ENCODE data around the gene UNC45A. TPM values are rescaled to one million over a fixed set of nuclear protein-coding genes. Genes with fewer than 3 reads are reported as not detected.
A peak's percentile ranks its signal among the peaks of the same experiment; 100 is the strongest.
"Not testable (repeated sequence)": the region's sequence is repeated elsewhere in the genome, so short reads cannot be mapped to it uniquely, and the experiment has no call there.

The UNC45A gene
- total and polyA plus RNA-seq, 4 experiments from 2014 or later: 41.7 to 72.3 (median 70.0) TPM

GRCh38 chr15:90897131-90897655 is 37.9 kb upstream of the UNC45A start:
- H3K4me1 Mint-ChIP-seq: peaks cover 8 to 15% (median 12%) of the 10 kb centered on the region in 4 donors
- DNase-seq; H3K27ac ChIP-seq (ENCODE audit: low read depth, low read length); H3K9me3 Mint-ChIP-seq; H3K4me3 Mint-ChIP-seq; H3K4me1 ChIP-seq (ENCODE audit: insufficient read depth, low read length); H3K36me3 Mint-ChIP-seq; H3K27me3 Mint-ChIP-seq; POLR2A ChIA-PET (ENCODE audit: partially characterized antibody); H3K27ac Mint-ChIP-seq; H3K36me3 ChIP-seq (ENCODE audit: insufficient read depth, low read length); H3K27me3 ChIP-seq (ENCODE audit: insufficient read depth, low read length); intact Hi-C loops (cut with micrococcal nuclease); H3K9me3 ChIP-seq (ENCODE audit: control insufficient read depth in 1 of 2, low read length in 2 of 2); H3K4me3 ChIP-seq (ENCODE audit: low read length in 2 of 2): not testable (repeated sequence)
- CTCF ChIA-PET (ENCODE audit: partially characterized antibody): interaction anchor here (0.7 to 2.0 kb wide), 5 partner anchors 11 to 152 kb away, joined by 3 to 5 read pairs (median 3); partner anchors contain the start of genes FES, HDDC3 and UNC45A

GRCh38 chr15:90901175-90902039 is 33.7 kb upstream of the UNC45A start:
- peak overlapping the region; percentile 85 to 96 (median 94) for H3K27ac Mint-ChIP-seq
- Histone ChIP-seq H3K4me1 (ENCODE audit: insufficient read depth, low read length) (peaks cover 16% of the 10 kb centered on the region), H3K27ac (ENCODE audit: low read depth, low read length) (peak overlapping the region; percentile 68), H3K36me3 (ENCODE audit: insufficient read depth, low read length) (peaks cover 15% of the 10 kb centered on the region), H3K4me3 (ENCODE audit: low read length in 2 of 2) (no peak overlapping the region), H3K9me3 (ENCODE audit: control insufficient read depth in 1 of 2, low read length in 2 of 2) (no peaks in the 10 kb centered on the region), H3K27me3 (ENCODE audit: insufficient read depth, low read length) (no peaks in the 10 kb centered on the region)
- H3K4me1 Mint-ChIP-seq: peaks cover 10 to 38% (median 26%) of the 10 kb centered on the region in 4 donors
- H3K36me3 Mint-ChIP-seq: peaks cover 15 to 18% of the 10 kb centered on the region in 2 donors
- ChIA-PET CTCF (ENCODE audit: partially characterized antibody) (interaction anchor here (0.6 to 12.9 kb wide), 10 partner anchors 12 to 581 kb away, joined by 3 to 344 read pairs (median 8); partner anchors contain the start of genes FES, HDDC3, RCCD1 and UNC45A), POLR2A (ENCODE audit: partially characterized antibody) (interaction anchor here (1.1 to 8.4 kb wide), 5 partner anchors 30 to 185 kb away, joined by 3 to 315 read pairs (median 4); partner anchors contain the start of genes BLM, HDDC3, RCCD1 and UNC45A)
- no peaks in the 10 kb centered on the region for H3K27me3 Mint-ChIP-seq
- no peaks in the 10 kb centered on the region for H3K9me3 Mint-ChIP-seq
- intact Hi-C loops (cut with micrococcal nuclease): loop anchor here (1.0 to 2.0 kb wide), 4 partner anchors 15 to 369 kb away; no protein-coding TSS in a partner anchor
- no peak for DNase-seq
- H3K4me3 Mint-ChIP-seq: peak overlapping the region; percentile 76 to 95 (median 92)

- Mint-ChIP-seq H3K4me3 (peak overlapping the region; percentile 76 to 95 (median 92)), H3K4me1 (peaks cover 10 to 38% (median 26%) of the 10 kb centered on the region in 4 donors), H3K27ac (peak overlapping the region; percentile 85 to 96 (median 94)), H3K27me3 (no peaks in the 10 kb centered on the region), H3K9me3 (no peaks in the 10 kb centered on the region), H3K36me3 (peaks cover 17 to 25% of the 10 kb centered on the region in 2 donors)
- CTCF ChIA-PET (ENCODE audit: partially characterized antibody): interaction anchor here (0.6 to 12.9 kb wide), 12 partner anchors 11 to 254 kb away, joined by 3 to 344 read pairs (median 6); partner anchors contain the start of genes FES, HDDC3, RCCD1 and UNC45A
- POLR2A ChIA-PET (ENCODE audit: partially characterized antibody): interaction anchor here (0.7 to 8.4 kb wide), 14 partner anchors 12 to 670 kb away, joined by 3 to 315 read pairs (median 7); partner anchors contain the start of genes BLM, FES, HDDC3 and RCCD1
- intact Hi-C loops (cut with micrococcal nuclease): loop anchor here (1.0 to 2.0 kb wide), 4 partner anchors 16 to 369 kb away; no protein-coding TSS in a partner anchor
- Histone ChIP-seq H3K27ac (ENCODE audit: low read depth, low read length) (peak overlapping the region; percentile 68), H3K36me3 (ENCODE audit: insufficient read depth, low read length) (peaks cover 23% of the 10 kb centered on the region), H3K4me1 (ENCODE audit: insufficient read depth, low read length) (peaks cover 16% of the 10 kb centered on the region), H3K27me3 (ENCODE audit: insufficient read depth, low read length) (no peaks in the 10 kb centered on the region), H3K9me3 (ENCODE audit: control insufficient read depth in 1 of 2, low read length in 2 of 2) (no peaks in the 10 kb centered on the region), H3K4me3 (ENCODE audit: low read length in 2 of 2) (peak overlapping the region; percentile 61 to 80)
- peak; percentile 73 to 79 (median 75) for DNase-seq
These were observed 32.8 kb upstream of the UNC45A start for GRCh38 chr15:90902040-90902839.

GRCh38 chr15:90902840-90903732 is 32.0 kb upstream of the UNC45A start, which contains the start of gene MAN2A2:
Gene MAN2A2 (plus strand): TSS chr15:90903302. CDS start chr15:90904208, 906 bp downstream.
- Histone ChIP-seq H3K36me3 (ENCODE audit: insufficient read depth, low read length) (peaks cover 30% of the 10 kb centered on the region), H3K27ac (ENCODE audit: low read depth, low read length) (peak within 1 kb of the TSS; percentile 77), H3K4me3 (ENCODE audit: low read length in 2 of 2) (peak within 1 kb of the TSS; percentile 61 to 80), H3K27me3 (ENCODE audit: insufficient read depth, low read length) (no peaks in the 10 kb centered on the region), H3K4me1 (ENCODE audit: insufficient read depth, low read length) (peaks cover 16% of the 10 kb centered on the region), H3K9me3 (ENCODE audit: control insufficient read depth in 1 of 2, low read length in 2 of 2) (no peaks in the 10 kb centered on the region)
- Mint-ChIP-seq H3K4me1 (peaks cover 11 to 38% (median 26%) of the 10 kb centered on the region in 4 donors), H3K9me3 (no peaks in the 10 kb centered on the region), H3K36me3 (peaks cover 25 to 34% of the 10 kb centered on the region in 2 donors), H3K27ac (peak within 1 kb of the TSS; percentile 85 to 96 (median 94)), H3K27me3 (no peaks in the 10 kb centered on the region), H3K4me3 (peak within 1 kb of the TSS; percentile 76 to 95 (median 92))
- CTCF ChIA-PET (ENCODE audit: partially characterized antibody): interaction anchor here (0.7 to 12.9 kb wide), 11 partner anchors 8 to 255 kb away, joined by 3 to 344 read pairs (median 6); partner anchors contain the start of genes FES, HDDC3, RCCD1 and UNC45A
- intact Hi-C loops (cut with micrococcal nuclease): loop anchor here (1.0 to 2.0 kb wide), 4 partner anchors 17 to 368 kb away; no protein-coding TSS in a partner anchor
- POLR2A ChIA-PET (ENCODE audit: partially characterized antibody): interaction anchor here (0.8 to 8.4 kb wide), 16 partner anchors 11 to 671 kb away, joined by 3 to 315 read pairs (median 5); partner anchors contain the start of genes BLM, FES, HDDC3 and NGRN
- DNase-seq: peak; percentile 66 to 80 (median 69)

- H3K36me3 ChIP-seq (ENCODE audit: insufficient read depth, low read length): peaks cover 34% of the 10 kb centered on the region
- no peak for DNase-seq
- H3K27ac ChIP-seq (ENCODE audit: low read depth, low read length): peak overlapping the region; percentile 77
- intact Hi-C loops (cut with micrococcal nuclease): loop anchor here (2.0 kb wide), 1 partner anchor 367 kb away; no protein-coding TSS in a partner anchor
- H3K9me3 ChIP-seq (ENCODE audit: control insufficient read depth in 1 of 2, low read length in 2 of 2): no peaks in the 10 kb centered on the region
- no peaks in the 10 kb centered on the region for H3K27me3 Mint-ChIP-seq
- peak overlapping the region; percentile 76 to 88 (median 84) for H3K4me3 Mint-ChIP-seq
- peaks cover 26 to 38% of the 10 kb centered on the region in 2 donors for H3K36me3 Mint-ChIP-seq
- H3K27me3 ChIP-seq (ENCODE audit: insufficient read depth, low read length): no peaks in the 10 kb centered on the region
- ChIA-PET POLR2A (ENCODE audit: partially characterized antibody) (interaction anchor here (0.9 to 8.4 kb wide), 12 partner anchors 10 to 672 kb away, joined by 3 to 315 read pairs (median 8); partner anchors contain the start of genes BLM, FES, HDDC3 and NGRN), CTCF (ENCODE audit: partially characterized antibody) (interaction anchor here (1.2 to 12.9 kb wide), 8 partner anchors 9 to 368 kb away, joined by 3 to 344 read pairs (median 7); partner anchors contain the start of genes FES, HDDC3, RCCD1 and UNC45A)
- H3K9me3 Mint-ChIP-seq: no peaks in the 10 kb centered on the region
- H3K4me3 ChIP-seq (ENCODE audit: low read length in 2 of 2): peak overlapping the region; percentile 39 to 62
- peak overlapping the region; percentile 70 to 91 (median 84) for H3K27ac Mint-ChIP-seq
- H3K4me1 ChIP-seq (ENCODE audit: insufficient read depth, low read length): peaks cover 16% of the 10 kb centered on the region
- H3K4me1 Mint-ChIP-seq: peaks cover 11 to 38% (median 26%) of the 10 kb centered on the region in 4 donors
These were observed 31.1 kb upstream of the UNC45A start for GRCh38 chr15:90903733-90904536.
